ENCODE measurements around the gene GSC2.

GRCh38 chr22:19132153-19132552 lies 17.9 kb downstream of the GSC2 start:
- TF ChIP-seq CTCF (IDR thresholded peaks at IDR 0.05) (no peak), POLR2A (IDR thresholded peaks at IDR 0.05) (no peak)

Data from adrenal gland (tissue), 5 donors.